GM18502 (cell line): Measurements from ENCODE around the gene SALL1.
A peak's percentile ranks its signal among the peaks of the same experiment; 100 is the strongest.

Experiments
- ATAC-seq: cut with Tn5 transposase; IDR thresholded peaks from one replicate; pipeline ENCODE4 v1.9.1; 2021; ENCODE audit warnings: mild to moderate bottlenecking; ENCODE audit not compliant: unreplicated experiment, poor library complexity

SALL1 gene

GRCh38 chr16:51150888-51151320 is at the start of gene SALL1:
TSS of gene SALL1 (minus strand) at chr16:51151270. CDS start at chr16:51151241, 29 bp downstream.
- ATAC-seq = no peak

DNA sequence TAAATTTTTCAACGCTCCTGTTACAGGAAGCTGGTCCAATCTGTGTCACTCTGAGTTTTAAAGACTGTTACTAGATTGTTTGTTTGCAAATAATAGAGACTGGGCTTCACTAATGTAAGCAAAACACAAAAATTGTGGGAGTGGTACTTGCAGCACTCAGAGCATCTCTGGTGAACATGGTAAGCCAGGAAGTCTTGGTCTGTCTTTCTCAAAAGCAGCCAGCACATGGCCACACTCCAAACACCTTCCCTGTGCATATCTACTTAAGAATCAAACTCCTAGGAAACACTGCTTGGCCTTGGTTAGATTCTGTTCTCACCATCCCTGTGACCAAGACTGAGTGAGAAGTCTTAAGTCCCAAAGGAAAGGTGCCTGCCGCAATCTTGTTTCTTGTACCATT is 49.7 kb upstream of the SALL1 start:
- ATAC-seq = no peak

DNA sequence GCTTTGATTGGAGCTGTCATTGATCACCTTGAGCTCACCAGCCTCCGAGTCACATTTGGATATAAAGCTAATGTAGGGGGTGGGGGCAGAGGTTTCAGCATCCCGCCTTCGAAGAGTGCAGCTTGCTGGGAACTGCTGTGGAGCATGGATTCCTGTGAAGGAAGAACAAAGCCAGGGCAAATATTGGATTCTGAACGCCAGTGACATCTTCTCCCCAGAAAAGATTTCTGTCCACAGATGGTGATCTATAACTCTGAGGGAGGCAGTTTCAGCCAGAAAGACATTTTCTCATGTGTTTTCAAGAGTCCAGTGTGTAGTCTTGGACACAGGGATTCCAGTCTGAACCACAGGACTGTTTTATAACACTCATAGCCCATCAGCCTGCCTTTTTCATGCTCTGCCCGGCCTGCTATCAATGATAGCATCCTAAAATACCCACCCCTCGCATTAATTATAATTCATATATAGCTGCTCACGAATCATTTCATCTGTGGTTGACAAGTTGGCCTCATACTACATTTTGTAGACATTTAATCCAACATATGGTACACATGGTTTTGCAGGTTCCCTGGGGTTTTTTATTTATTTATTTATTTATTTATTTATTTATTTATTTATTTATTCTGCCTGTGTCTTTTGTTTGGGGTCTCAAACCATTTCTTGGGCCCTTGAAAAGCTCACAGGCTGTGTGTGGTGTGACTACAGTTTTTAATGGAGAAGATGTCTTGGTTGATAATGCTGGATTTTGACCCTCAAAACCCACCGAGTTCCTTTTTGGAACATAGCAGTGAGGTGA is 47.1 kb upstream of the SALL1 start:
- no peak for ATAC-seq

- ATAC-seq = no peak
Observed at GRCh38 chr16:51193879-51194278, 42.8 kb upstream of the SALL1 start.

DNA sequence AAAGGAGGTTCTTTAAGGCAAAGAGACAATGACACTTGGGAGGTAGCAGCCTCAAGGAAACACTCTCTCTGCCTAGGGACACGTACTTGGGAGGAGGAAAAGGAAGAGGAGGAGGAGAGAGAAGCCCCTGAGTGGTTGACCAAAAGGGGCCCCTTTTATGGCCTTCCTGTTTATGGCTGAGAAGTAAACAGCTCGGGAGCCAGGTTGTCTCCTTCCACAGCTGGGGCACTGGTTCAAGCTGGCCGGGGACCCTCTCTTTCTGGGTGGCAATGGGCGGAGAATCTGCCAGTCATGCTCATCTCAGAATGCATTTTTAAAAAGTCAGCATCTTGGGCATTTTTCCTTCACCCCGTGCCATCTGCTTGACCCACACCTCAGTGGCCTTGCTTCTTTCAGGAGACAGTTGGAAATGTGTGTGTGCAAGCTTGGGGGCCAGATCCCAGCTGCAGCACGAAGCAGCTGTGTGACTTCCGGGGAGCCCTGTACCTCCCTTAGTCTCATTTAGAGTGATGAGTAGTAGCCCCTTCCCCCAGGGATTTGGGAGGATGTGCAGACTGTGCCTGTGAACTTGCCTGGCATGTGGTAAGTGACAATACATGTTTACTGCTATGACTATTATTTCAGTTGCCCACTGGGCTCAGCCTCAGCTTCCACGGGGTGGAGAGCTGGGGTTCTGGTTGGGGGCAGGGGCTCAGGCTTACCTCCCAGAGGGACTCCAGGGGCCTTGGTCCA is 33.8 kb upstream of the SALL1 start:
- ATAC-seq = peak; percentile 60

DNA sequence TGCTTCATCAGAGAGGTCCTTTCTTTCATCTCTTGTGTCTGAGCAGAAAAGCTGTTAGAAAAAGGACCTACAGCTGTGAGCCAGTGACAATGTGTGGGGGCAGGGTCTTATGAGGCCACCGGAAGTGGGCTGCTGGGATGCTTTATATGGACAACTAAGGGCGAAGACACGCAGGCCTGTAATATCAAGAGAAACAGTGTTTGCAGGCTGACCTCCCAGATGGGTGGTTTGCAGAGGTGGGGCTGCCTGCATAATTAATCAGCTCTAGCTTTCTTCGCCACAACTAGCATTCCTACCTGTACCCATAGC is 30.4 kb upstream of the SALL1 start:
- no peak for ATAC-seq

DNA sequence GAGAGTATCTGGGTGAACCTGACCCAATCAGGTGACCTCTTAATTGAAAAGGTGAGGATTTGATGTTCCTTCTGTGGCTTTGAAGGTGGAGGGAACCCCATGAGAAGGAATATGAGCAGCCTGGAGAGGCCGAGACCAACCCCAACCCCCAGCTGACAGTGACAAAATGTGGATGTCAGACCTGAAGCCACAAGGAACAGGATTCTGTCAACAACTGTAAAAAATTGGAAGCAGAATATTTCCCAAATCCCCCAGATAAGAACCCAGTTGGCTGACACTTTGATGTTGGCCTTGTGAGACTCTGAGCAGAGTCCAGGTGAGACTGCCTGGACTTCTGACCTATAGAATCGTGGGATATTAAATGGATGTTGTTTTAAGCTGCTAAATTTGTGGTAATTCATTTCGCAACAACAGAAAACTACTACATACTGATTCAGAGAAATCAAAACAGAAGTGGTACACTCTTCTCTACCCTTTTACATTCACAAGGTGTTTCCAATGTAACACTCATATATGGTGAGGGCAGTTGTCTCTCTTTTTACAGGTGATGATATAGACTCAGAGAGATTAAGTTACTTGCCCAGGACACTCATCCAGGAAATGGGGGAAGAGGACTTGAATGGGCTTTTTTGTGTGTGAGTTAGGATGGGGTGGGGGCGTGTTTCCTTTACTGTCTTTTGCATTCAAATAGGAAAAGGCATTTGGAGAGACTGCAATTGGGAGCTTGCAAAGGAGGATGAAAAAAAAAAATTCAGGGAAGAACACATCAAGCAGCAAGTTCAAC is 29.8 kb upstream of the SALL1 start:
- ATAC-seq = no peak

GRCh38 chr16:51175081-51175480 is 24.0 kb upstream of the SALL1 start:
- no peak for ATAC-seq

GRCh38 chr16:51172368-51172767 is 21.3 kb upstream of the SALL1 start:
- ATAC-seq = no peak

GRCh38 chr16:51168755-51169154 is 17.7 kb upstream of the SALL1 start:
- no peak for ATAC-seq

DNA sequence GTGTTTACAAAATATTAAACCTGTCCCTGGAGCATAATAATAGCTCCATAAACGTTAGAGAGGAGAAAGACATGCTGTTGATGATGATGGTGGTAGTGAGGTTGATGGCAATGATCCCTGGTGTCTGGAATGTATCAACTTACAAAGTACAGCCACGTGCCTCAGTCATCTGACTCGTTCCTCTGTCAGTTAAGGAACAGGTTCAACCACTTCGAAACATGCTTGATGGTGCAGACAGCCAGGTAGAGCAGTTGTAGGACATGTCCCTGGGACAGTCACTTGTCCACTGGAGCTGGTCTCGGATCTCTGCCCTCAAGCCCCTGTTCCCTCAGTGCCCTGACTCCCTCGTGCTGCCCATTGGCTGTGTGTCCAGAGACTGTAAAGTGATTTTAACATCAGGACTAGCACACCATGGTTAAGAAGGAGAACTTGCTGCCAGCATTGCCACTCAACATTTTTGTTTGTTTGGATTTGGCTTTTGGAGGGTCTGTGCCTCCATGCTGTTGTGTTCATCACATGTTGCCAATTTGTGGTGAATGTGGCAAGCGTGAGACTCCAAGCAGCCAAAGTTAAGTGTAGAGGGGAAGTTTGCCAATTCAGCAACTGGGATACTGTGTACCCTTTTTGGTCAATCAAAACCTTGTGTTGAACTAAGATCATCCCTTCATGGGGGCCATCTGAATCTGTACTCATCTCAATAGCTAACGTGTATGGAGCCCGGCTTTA is 16.3 kb upstream of the SALL1 start:
- no peak for ATAC-seq

GRCh38 chr16:51166541-51166940 is 15.5 kb upstream of the SALL1 start:
- no peak for ATAC-seq

DNA sequence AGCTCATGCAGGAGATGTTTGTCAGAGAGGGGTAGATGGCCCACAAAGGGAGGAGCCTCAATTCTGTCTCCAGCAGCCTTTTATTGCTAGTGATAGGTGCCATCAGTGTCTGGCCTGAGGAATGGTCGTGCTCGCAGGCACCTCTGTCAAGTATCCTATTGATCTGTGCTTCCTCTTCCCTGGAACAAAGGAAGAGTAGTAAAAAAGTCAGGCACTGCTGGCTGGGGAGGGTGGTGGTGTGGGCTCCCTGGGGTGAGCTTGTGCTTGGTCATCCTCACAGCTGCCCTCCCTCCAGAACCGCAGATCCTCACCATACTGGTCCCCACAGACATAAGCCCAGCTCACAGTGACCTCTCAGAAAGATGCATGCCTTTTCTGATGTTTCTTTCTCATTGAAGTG is 15.0 kb upstream of the SALL1 start:
- no peak for ATAC-seq

- ATAC-seq = no peak
Observed at GRCh38 chr16:51165043-51165442, 14.0 kb upstream of the SALL1 start.

DNA sequence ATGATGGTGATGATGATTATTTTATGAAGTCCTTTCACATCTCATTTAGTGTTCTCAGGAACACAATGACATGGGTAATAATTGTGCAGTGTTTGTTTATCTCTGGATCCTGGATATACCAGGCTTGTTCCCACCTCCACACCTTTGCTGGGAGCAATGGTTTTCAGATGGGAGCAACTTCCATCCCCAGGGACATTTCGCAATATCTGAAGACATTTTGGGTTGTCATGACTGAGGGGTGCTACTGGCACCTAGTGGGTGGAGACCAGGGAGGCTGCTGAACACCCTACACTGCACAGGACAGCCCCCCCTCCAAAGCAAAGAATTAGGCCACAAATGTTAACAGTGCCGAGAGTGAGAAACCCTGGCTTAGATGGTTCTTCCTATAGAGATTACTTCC is 13.5 kb upstream of the SALL1 start:
- no peak for ATAC-seq

GRCh38 chr16:51163894-51164566 is 13.0 kb upstream of the SALL1 start:
- ATAC-seq = no peak

DNA sequence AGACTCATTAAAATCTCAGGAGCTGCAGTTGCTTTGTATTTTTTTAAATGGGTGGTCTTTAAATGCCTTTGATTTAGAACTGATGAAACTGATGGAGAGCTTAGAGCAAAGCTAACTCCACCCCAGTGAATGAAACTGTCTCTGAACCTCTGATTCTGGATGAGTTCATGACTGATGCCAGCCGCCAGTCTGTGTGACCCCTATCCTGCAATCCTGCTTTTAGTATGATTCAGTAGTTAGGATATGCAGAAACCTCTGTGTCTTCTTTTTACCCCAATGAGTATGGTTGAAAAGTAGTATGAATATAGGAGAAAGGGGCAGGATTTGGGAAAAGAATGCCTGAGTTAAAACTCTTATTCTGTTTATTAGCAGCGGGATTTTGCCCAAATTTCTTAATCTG is 12.3 kb upstream of the SALL1 start:
- no peak for ATAC-seq

GRCh38 chr16:51161440-51162195 is 10.5 kb upstream of the SALL1 start:
- ATAC-seq = no peak

DNA sequence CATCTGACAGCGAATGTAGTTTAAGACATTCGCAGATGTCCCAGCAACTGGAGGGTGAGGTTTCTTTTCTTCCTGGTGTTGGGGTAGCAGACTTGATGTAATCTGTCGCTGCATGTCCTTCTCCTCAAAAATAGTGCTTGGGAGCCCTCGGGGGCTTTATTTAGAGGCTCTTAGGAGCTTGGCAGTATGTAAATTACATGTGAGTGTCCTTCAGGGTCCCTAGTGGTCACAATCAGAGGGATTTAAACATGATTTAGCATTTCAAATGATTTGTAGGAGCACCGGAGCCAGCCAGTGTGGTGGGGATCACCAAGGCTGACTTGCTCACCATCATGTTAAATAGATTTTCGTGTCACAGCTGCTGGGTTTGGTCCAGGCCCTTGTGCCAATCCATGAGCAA is 8.8 kb upstream of the SALL1 start:
- no peak for ATAC-seq
